DMS 273 (cell line): Measurements from ENCODE around the gene CCDC134.
"Not testable (repeated sequence)": the region's sequence is repeated elsewhere in the genome, so short reads cannot be mapped to it uniquely, and the experiment has no call there.

ENCODE experiments used
- DNase-seq: peaks from one replicate; lab custom pipeline; 2025; ENCODE audit not compliant: unreplicated experiment; lab: John Stamatoyannopoulos, UW

CCDC134 gene

GRCh38 chr22:41842996-41843970 is 42.8 kb downstream of the CCDC134 start:
- no peak for DNase-seq

- no peak for DNase-seq
These were observed 43.6 kb downstream of the CCDC134 start for GRCh38 chr22:41844036-41844435.

- DNase-seq = no peak
These were observed 44.0 kb downstream of the CCDC134 start for GRCh38 chr22:41844513-41844912.

- DNase-seq = no peak
These were observed 45.1 kb downstream of the CCDC134 start for GRCh38 chr22:41845380-41846267.

GRCh38 chr22:41846268-41846987 is 45.9 kb downstream of the CCDC134 start:
- DNase-seq = no peak

GRCh38 chr22:41847300-41847699 is 46.8 kb downstream of the CCDC134 start:
- DNase-seq = no peak

- no peak for DNase-seq
These were observed 48.0 kb downstream of the CCDC134 start for GRCh38 chr22:41848468-41848867.

GRCh38 chr22:41856469-41856868 is 56.0 kb downstream of the CCDC134 start:
- DNase-seq = no peak

GRCh38 chr22:41857155-41857859 is 56.8 kb downstream of the CCDC134 start:
- peak; percentile 48 for DNase-seq

GRCh38 chr22:41857860-41858199 is 57.4 kb downstream of the CCDC134 start:
- no peak for DNase-seq

GRCh38 chr22:41862160-41862529 is 61.7 kb downstream of the CCDC134 start:
- DNase-seq = no peak

- peak; percentile 40 for DNase-seq
These were observed 62.2 kb downstream of the CCDC134 start for GRCh38 chr22:41862530-41863266.

- no peak for DNase-seq
These were observed 63.0 kb downstream of the CCDC134 start for GRCh38 chr22:41863472-41863871.

- no peak for DNase-seq
These were observed 68.1 kb downstream of the CCDC134 start for GRCh38 chr22:41868556-41868955.

GRCh38 chr22:41870081-41870480 is 69.6 kb downstream of the CCDC134 start:
- not testable (repeated sequence) for DNase-seq

GRCh38 chr22:41870786-41871185 is 70.3 kb downstream of the CCDC134 start:
- peak; percentile 81 for DNase-seq

- DNase-seq = no peak
These were observed 72.9 kb downstream of the CCDC134 start for GRCh38 chr22:41873391-41873790.

GRCh38 chr22:41874090-41874489 is 73.6 kb downstream of the CCDC134 start:
- DNase-seq = no peak

GRCh38 chr22:41875531-41876270 is 75.2 kb downstream of the CCDC134 start:
- DNase-seq = no peak
